Peyer's patch (tissue), 4 donors: Measurements from ENCODE around the gene CHD9.

ENCODE experiments used
- CTCF ChIP-seq, 6 experiments: fragments of 450-650 bp in 4 of 6; fragments of 200-600 bp in 2 of 6; sonication (generic) in 1 of 6; IDR thresholded peaks; one replicate each; pipeline ENCODE4 v1.5.1; 2017 to 2019; ENCODE audit warnings: antibody characterized with exemption in 6 of 6, mild to moderate bottlenecking in 3 of 6, moderate library complexity in 1 of 6
- POLR2A ChIP-seq, 2 donors: fragments of 450-650 bp; IDR thresholded peaks; one replicate each; pipeline ENCODE4 v1.5.1; 2017; ENCODE audit warnings: antibody characterized with exemption in 2 of 2, mild to moderate bottlenecking in 2 of 2, moderate library complexity in 2 of 2

DNA sequence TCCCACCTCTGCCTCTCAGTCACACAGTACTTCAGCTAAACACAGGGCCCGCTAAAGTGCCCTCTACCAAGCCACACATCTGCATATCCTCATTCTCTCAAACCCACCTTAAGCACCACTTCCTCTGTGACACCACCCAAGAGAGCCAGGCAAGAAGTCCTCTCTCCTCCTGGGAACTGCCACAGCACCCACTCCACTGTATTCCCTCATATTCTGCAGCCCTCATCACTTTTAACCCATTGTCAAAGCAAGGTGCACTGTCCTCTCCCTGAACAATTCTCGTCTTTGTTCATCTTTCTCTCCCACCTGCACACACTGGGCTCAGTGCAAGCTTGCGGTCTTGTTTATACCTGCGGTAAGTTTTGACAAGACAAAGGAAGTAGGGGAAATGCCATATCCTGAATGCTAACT, 13.6 kb downstream of the CHD9 start:
- no peak for TF ChIP-seq CTCF (IDR thresholded peaks at IDR 0.05)
- no peak for TF ChIP-seq POLR2A (IDR thresholded peaks at IDR 0.05)
